BLaER1 treated with 17β-estradiol and CSF1 and Interleukin-3, amounts not matched to agents 10 nM and 100 nM (cell line): ENCODE data around the gene KIF19.

Experiments used
- H3K27ac ChIP-seq, 11 experiments: shearing (Covaris generic); formaldehyde crosslinking; 2 replicates each; pipeline ENCODE4 v1.8.1; 2022
- H3K27me3 ChIP-seq, 11 experiments: shearing (Covaris generic); formaldehyde crosslinking; 2 replicates each; pipeline ENCODE4 v1.8.1; 2022
- H3K36me3 ChIP-seq, 11 experiments: shearing (Covaris generic); formaldehyde crosslinking; 2 replicates each; pipeline ENCODE4 v1.8.1; 2022
- H3K4me1 ChIP-seq, 10 experiments: shearing (Covaris generic); formaldehyde crosslinking; 2 replicates each; pipeline ENCODE4 v1.8.1; 2022
- H3K4me2 ChIP-seq, 11 experiments: shearing (Covaris generic); formaldehyde crosslinking; 2 replicates each; pipeline ENCODE4 v1.8.1; 2022
- H3K4me3 ChIP-seq, 10 experiments: shearing (Covaris generic); formaldehyde crosslinking; 2 replicates each; pipeline ENCODE4 v1.8.1; 2022
- H3K9ac ChIP-seq, 11 experiments: shearing (Covaris generic); formaldehyde crosslinking; 2 replicates each; pipeline ENCODE4 v1.8.1; 2022
- H3K9me3 ChIP-seq, 11 experiments: shearing (Covaris generic); formaldehyde crosslinking; replicated peaks in 1 of 11; 2 replicates each; pipeline ENCODE4 v1.8.1; 2022
- H4K20me1 ChIP-seq, 11 experiments: shearing (Covaris generic); formaldehyde crosslinking; 2 replicates each; pipeline ENCODE4 v1.8.1; 2022
- Cebpa-rat ChIP-seq, 11 experiments: shearing (Covaris generic); IDR thresholded peaks; 2 replicates each; pipeline ENCODE4 v1.8.1; 2022

The KIF19 gene

GRCh38 chr17:74336307-74336706 lies 10.3 kb downstream of the KIF19 start:
- H3K36me3 ChIP-seq, result no peaks in the 10 kb centered on the region
- TF ChIP-seq Cebpa-rat (IDR thresholded peaks at IDR 0.05), result no peak
- H3K9ac ChIP-seq, result no peak overlapping the region
- H4K20me1 ChIP-seq, result peaks cover 0 to 5% (median 0%) of the 10 kb centered on the region in 11 experiments; a peak in 1 of 22 replicates
- H3K4me1 ChIP-seq, result peaks cover 16 to 50% (median 45%) of the 10 kb centered on the region in 10 experiments
- peaks cover 0 to 10% (median 0%) of the 10 kb centered on the region in 11 experiments; a peak in 4 of 22 replicates for H3K27me3 ChIP-seq
- H3K9me3 ChIP-seq, result no peaks in the 10 kb centered on the region
- H3K4me3 ChIP-seq, result no peak overlapping the region
- H3K27ac ChIP-seq, result no peak overlapping the region
- no peak overlapping the region; a peak in 2 of 22 replicates for H3K4me2 ChIP-seq

GRCh38 chr17:74337834-74338500 lies 11.9 kb downstream of the KIF19 start:
- Histone ChIP-seq H3K4me3 (no peak overlapping the region), H4K20me1 (peaks cover 0 to 5% (median 0%) of the 10 kb centered on the region in 11 experiments; a peak in 1 of 22 replicates), H3K27me3 (peaks cover 0 to 10% (median 0%) of the 10 kb centered on the region in 11 experiments; a peak in 4 of 22 replicates), H3K9me3 (no peaks in the 10 kb centered on the region), H3K9ac (no peak overlapping the region), H3K36me3 (no peaks in the 10 kb centered on the region), H3K4me1 (peaks cover 15 to 53% (median 50%) of the 10 kb centered on the region in 10 experiments), H3K4me2 (peak overlapping the region in 3 of 11 experiments; percentile 56 to 87 (median 74); a peak in 4 of 22 replicates), H3K27ac (no peak overlapping the region)
- no peak for TF ChIP-seq Cebpa-rat (IDR thresholded peaks at IDR 0.05)

GRCh38 chr17:74339537-74340195 lies 13.6 kb downstream of the KIF19 start:
- peaks cover 13 to 63% (median 55%) of the 10 kb centered on the region in 10 experiments; a peak in 17 of 20 replicates for H3K4me1 ChIP-seq
- peaks cover 0 to 10% (median 0%) of the 10 kb centered on the region in 11 experiments; a peak in 4 of 22 replicates for H3K27me3 ChIP-seq
- H3K4me3 ChIP-seq, result no peak overlapping the region

GRCh38 chr17:74340470-74341023 lies 14.5 kb downstream of the KIF19 start:
- Histone ChIP-seq H3K36me3 (no peaks in the 10 kb centered on the region), H3K27me3 (peaks cover 0 to 10% (median 0%) of the 10 kb centered on the region in 11 experiments; a peak in 4 of 22 replicates), H4K20me1 (peaks cover 0 to 2% (median 0%) of the 10 kb centered on the region in 11 experiments; a peak in 1 of 22 replicates), H3K27ac (no peak overlapping the region), H3K9me3 (no peaks in the 10 kb centered on the region), H3K4me2 (peak overlapping the region in 9 of 11 experiments; percentile 24 to 87 (median 74); a peak in 17 of 22 replicates), H3K4me1 (peaks cover 13 to 67% (median 55%) of the 10 kb centered on the region in 10 experiments; a peak in 17 of 20 replicates), H3K4me3 (no peak overlapping the region), H3K9ac (0 out of 22 replicates have a peak overlapping the region, but pooled peaks of 1 of the 11 experiments have one; percentile 9)
- no peak for TF ChIP-seq Cebpa-rat (IDR thresholded peaks at IDR 0.05)

More at GRCh38 chr17:74339537-74340195, 13.6 kb downstream of the KIF19 start:
- Histone ChIP-seq H3K36me3 (no peaks in the 10 kb centered on the region), H3K9me3 (no peaks in the 10 kb centered on the region), H3K9ac (no peak overlapping the region), H3K27ac (no peak overlapping the region), H4K20me1 (peaks cover 0 to 5% (median 0%) of the 10 kb centered on the region in 11 experiments; a peak in 1 of 22 replicates), H3K4me2 (peak overlapping the region in 9 of 11 experiments; percentile 50 to 87 (median 74); a peak in 19 of 22 replicates)
- TF ChIP-seq Cebpa-rat (IDR thresholded peaks at IDR 0.05), result no peak

- Histone ChIP-seq H3K27ac (no peak overlapping the region), H3K27me3 (peaks cover 0 to 10% (median 0%) of the 10 kb centered on the region in 11 experiments; a peak in 4 of 22 replicates), H3K9ac (no peak overlapping the region), H3K9me3 (no peaks in the 10 kb centered on the region), H3K4me3 (no peak overlapping the region), H3K4me2 (peak overlapping the region in 9 of 11 experiments; percentile 8 to 87 (median 64); a peak in 17 of 22 replicates), H3K4me1 (peaks cover 13 to 69% (median 55%) of the 10 kb centered on the region in 10 experiments; a peak in 17 of 20 replicates), H4K20me1 (no peaks in the 10 kb centered on the region; a peak in 1 of 22 replicates), H3K36me3 (no peaks in the 10 kb centered on the region)
- TF ChIP-seq Cebpa-rat (IDR thresholded peaks at IDR 0.05), result no peak
These were observed 16.2 kb downstream of the KIF19 start for GRCh38 chr17:74342224-74342623.

- Histone ChIP-seq H4K20me1 (no peaks in the 10 kb centered on the region; a peak in 1 of 22 replicates), H3K9me3 (no peaks in the 10 kb centered on the region), H3K4me1 (peaks cover 13 to 69% (median 55%) of the 10 kb centered on the region in 10 experiments; a peak in 17 of 20 replicates), H3K4me2 (peak overlapping the region in 8 of 11 experiments; percentile 8 to 87 (median 62); a peak in 12 of 22 replicates), H3K9ac (no peak overlapping the region), H3K27me3 (peaks cover 0 to 10% (median 0%) of the 10 kb centered on the region in 11 experiments; a peak in 4 of 22 replicates), H3K27ac (peak overlapping the region in 1 of 11 experiments; percentile 22; a peak in 1 of 22 replicates), H3K36me3 (no peaks in the 10 kb centered on the region), H3K4me3 (no peak overlapping the region)
- TF ChIP-seq Cebpa-rat (IDR thresholded peaks at IDR 0.05), result no peak
These were observed 17.1 kb downstream of the KIF19 start for GRCh38 chr17:74343121-74343520.

GRCh38 chr17:74343526-74344284 lies 17.7 kb downstream of the KIF19 start:
- TF ChIP-seq Cebpa-rat (IDR thresholded peaks at IDR 0.05), result no peak
- H3K4me2 ChIP-seq, result peak overlapping the region in 6 of 11 experiments; percentile 9 to 80 (median 41); a peak in 8 of 22 replicates
- H3K27ac ChIP-seq, result peak overlapping the region in 1 of 11 experiments; percentile 22; a peak in 1 of 22 replicates
- H3K4me1 ChIP-seq, result peaks cover 13 to 65% (median 52%) of the 10 kb centered on the region in 10 experiments; a peak in 17 of 20 replicates
- H3K9ac ChIP-seq, result no peak overlapping the region
- no peak overlapping the region for H3K4me3 ChIP-seq
- peaks cover 0 to 10% (median 0%) of the 10 kb centered on the region in 11 experiments; a peak in 4 of 22 replicates for H3K27me3 ChIP-seq
- H3K9me3 ChIP-seq, result no peaks in the 10 kb centered on the region
- H3K36me3 ChIP-seq, result no peaks in the 10 kb centered on the region
- no peaks in the 10 kb centered on the region; a peak in 1 of 22 replicates for H4K20me1 ChIP-seq

GRCh38 chr17:74344658-74345057 lies 18.6 kb downstream of the KIF19 start:
- no peak overlapping the region for H3K4me3 ChIP-seq
- no peaks in the 10 kb centered on the region for H3K36me3 ChIP-seq
- H3K9ac ChIP-seq, result no peak overlapping the region
- no peak overlapping the region for H3K4me2 ChIP-seq
- H3K9me3 ChIP-seq, result no peaks in the 10 kb centered on the region
- no peak for TF ChIP-seq Cebpa-rat (IDR thresholded peaks at IDR 0.05)
- no peak overlapping the region; a peak in 1 of 22 replicates for H3K27ac ChIP-seq
- no peaks in the 10 kb centered on the region; a peak in 1 of 22 replicates for H4K20me1 ChIP-seq
- H3K4me1 ChIP-seq, result peaks cover 4 to 55% (median 42%) of the 10 kb centered on the region in 10 experiments; a peak in 16 of 20 replicates
- peaks cover 0 to 8% (median 0%) of the 10 kb centered on the region in 11 experiments; a peak in 5 of 22 replicates for H3K27me3 ChIP-seq
